PC-9 (cell line): ENCODE measurements around the gene BRK1.

Source experiments
- EZH2 ChIP-seq: fragments of 200-600 bp; sonication (generic); IDR thresholded peaks from 2 replicates; pipeline ENCODE4 v1.8.0; 2017; ENCODE audit warnings: antibody characterized with exemption, low read depth
- TF ChIP-seq, protein P1 (sequence below): fragments of 200-600 bp; sonication (generic); conservative IDR thresholded peaks from 2 replicates; pipeline ENCODE4 v1.6.1; 2017; ENCODE audit warnings: mixed run types, antibody characterized with exemption, mild to moderate bottlenecking, moderate library complexity

DNA sequence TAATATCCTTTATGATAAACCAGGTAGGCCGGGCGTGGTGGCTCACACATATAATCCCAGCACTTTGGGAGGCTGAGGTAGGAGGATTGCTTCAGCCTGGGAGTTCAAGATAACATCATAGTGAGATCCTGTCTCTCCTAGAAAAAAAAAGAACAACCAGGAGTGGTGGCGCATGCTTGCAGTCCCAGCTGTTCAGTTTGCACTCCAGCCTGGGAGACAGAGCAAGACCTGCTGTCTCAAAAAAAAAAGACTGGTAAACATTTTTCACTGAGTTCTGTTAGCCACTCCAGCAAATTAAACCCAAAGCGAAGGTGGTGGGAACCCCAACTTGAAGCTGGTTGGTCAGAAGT lies 39.6 kb downstream of the BRK1 start:
- TF ChIP-seq, protein P1, sequence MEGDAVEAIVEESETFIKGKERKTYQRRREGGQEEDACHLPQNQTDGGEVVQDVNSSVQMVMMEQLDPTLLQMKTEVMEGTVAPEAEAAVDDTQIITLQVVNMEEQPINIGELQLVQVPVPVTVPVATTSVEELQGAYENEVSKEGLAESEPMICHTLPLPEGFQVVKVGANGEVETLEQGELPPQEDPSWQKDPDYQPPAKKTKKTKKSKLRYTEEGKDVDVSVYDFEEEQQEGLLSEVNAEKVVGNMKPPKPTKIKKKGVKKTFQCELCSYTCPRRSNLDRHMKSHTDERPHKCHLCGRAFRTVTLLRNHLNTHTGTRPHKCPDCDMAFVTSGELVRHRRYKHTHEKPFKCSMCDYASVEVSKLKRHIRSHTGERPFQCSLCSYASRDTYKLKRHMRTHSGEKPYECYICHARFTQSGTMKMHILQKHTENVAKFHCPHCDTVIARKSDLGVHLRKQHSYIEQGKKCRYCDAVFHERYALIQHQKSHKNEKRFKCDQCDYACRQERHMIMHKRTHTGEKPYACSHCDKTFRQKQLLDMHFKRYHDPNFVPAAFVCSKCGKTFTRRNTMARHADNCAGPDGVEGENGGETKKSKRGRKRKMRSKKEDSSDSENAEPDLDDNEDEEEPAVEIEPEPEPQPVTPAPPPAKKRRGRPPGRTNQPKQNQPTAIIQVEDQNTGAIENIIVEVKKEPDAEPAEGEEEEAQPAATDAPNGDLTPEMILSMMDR: no peak
- TF ChIP-seq EZH2: no peak
